Measurements from ENCODE around the gene PCDHGA3.
"Not testable (repeated sequence)": the region's sequence is repeated elsewhere in the genome, so short reads cannot be mapped to it uniquely, and the experiment has no call there.

Gene PCDHGA3

DNA sequence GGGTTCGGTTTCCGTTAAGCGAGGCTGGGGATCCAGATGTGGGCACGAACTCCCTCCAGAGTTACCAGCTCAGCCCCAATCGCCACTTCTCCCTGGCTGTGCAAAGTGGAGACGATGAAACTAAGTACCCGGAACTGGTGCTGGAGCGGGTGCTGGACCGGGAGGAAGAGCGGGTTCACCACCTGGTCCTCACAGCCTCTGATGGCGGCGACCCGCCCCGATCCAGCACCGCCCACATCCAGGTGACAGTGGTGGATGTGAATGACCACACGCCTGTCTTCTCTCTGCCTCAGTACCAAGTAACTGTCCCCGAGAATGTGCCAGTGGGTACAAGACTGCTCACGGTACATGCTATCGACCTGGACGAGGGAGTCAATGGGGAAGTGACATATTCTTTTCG, 39.7 kb downstream of the PCDHGA3 start:
- DNase-seq = no peak

DNA sequence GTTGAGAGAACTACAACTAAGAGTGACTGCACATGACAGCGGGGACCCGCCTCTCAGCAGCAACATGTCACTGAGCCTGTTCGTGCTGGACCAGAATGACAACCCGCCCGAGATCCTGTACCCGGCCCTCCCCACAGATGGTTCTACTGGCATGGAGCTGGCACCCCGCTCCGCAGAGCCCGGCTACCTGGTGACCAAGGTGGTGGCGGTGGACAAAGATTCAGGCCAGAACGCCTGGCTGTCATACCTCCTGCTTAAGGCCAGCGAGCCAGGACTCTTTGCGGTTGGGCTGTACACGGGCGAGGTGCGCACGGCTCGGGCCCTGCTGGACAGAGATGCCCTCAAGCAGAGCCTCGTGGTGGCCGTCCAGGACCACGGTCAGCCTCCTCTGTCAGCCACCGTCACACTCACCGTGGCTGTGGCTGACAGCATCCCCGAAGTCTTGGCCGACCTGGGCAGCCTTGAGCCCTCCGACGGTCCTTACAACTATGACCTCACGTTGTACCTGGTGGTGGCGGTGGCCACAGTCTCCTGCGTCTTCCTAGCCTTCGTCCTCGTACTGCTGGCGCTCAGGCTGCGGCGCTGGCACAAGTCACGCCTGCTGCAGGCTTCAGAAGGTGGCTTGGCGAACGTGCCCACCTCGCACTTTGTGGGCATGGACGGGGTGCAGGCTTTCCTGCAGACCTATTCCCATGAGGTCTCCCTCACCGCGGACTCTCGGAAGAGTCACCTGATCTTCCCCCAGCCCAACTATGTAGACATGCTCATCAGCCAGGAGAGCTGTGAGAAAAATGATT, 41.0 kb downstream of the PCDHGA3 start:
- DNase-seq = no peak

DNA sequence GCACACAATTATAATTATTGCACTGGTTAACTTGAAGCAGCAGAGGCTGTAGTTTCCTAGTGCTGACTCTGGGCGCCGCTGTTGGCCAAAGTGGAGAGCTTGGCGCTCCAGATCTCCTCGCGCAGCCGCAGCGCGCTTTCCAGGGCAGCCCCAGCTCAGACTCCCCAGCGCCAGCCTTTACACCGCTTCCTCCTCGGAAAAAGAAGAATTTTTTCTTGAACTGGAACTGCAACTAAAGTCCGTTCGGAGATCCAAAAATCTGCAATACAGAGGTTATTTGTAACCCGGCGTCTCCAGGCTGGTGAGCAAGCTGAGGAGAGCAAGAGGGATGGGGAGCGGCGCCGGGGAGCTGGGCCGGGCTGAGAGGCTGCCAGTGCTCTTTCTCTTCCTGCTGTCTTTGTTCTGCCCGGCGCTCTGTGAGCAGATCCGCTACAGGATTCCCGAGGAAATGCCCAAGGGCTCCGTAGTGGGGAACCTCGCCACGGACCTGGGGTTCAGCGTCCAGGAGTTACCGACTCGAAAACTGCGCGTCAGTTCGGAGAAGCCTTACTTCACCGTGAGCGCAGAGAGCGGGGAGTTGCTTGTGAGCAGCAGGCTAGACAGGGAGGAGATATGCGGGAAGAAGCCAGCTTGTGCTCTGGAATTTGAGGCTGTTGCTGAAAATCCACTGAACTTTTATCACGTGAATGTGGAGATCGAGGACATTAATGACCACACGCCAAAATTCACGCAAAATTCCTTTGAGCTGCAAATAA, 44.1 kb downstream of the PCDHGA3 start, which contains the start of gene PCDHGB4:
Gene PCDHGB4, plus strand, starts transcription at position 142 of the 755 bp plus-strand sequence. Its CDS starts 187 bp downstream, at position 329.
- DNase-seq = peak; percentile 44

DNA sequence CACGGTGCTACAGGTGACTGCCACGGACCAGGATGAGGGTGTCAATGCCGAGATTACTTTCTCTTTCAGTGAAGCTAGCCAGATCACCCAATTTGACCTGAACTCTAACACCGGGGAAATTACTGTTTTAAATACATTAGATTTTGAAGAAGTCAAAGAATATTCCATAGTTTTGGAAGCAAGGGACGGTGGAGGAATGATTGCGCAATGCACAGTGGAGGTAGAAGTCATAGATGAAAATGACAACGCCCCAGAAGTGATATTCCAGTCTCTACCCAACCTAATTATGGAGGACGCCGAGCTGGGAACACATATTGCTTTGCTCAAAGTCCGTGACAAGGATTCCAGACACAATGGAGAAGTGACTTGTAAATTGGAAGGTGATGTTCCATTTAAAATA, 45.0 kb downstream of the PCDHGA3 start:
- DNase-seq = no peak

DNA sequence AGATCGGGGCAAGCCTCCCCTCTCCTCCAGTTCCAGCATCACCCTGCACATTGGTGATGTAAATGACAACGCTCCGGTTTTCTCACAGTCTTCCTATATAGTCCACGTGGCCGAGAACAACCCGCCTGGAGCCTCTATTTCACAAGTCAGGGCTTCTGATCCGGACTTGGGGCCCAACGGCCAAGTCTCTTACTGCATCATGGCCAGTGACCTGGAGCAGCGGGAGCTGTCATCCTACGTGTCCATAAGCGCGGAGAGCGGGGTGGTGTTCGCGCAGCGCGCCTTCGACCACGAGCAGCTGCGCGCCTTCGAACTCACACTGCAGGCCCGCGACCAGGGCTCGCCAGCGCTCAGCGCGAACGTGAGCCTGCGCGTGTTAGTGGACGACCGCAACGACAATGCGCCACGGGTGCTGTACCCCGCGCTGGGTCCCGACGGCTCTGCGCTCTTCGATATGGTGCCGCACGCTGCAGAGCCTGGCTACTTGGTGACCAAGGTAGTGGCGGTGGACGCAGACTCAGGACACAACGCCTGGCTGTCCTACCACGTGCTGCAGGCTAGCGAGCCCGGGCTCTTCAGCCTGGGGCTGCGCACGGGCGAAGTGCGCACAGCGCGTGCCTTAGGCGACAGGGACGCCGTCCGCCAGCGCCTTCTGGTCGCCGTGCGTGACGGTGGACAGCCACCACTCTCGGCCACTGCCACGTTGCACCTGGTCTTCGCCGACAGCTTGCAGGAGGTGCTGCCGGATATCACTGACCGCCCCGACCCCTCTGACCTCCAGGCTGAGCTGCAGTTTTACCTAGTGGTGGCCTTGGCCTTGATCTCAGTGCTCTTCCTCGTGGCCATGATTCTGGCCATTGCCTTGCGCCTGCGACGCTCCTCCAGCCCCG, 45.8 kb downstream of the PCDHGA3 start:
- no peak for DNase-seq

DNA sequence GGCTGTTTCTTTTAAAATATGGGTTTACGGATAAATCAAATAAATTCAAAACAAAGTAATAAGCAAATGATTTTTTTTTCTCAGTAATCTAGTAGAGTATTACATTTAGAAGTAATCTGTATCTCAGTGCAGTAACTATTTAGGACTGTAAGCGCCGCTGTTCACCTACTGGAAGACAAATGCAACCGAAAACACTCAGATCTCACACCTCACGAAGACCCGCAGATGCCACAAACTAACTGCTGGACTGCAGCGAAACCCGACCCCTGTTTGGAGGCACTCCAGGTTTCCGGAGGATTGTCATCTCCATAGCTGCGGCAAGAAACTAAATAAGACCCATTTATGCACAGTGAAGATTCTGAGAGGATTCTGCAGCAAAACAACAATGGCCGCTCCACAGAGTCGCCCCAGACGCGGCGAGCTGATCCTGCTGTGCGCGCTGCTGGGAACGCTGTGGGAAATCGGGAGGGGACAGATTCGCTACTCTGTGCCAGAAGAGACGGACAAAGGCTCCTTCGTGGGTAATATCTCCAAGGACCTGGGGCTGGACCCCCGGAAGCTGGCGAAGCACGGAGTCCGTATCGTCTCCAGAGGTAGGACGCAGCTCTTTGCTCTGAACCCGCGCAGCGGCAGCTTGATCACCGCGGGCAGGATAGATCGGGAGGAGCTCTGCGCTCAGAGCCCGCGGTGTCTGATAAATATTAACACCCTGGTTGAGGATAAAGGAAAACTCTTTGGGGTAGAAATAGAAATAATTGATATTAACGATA, 49.0 kb downstream of the PCDHGA3 start, which contains the start of gene PCDHGA8:
Gene PCDHGA8, plus strand, starts transcription at position 205 of the 770 bp plus-strand sequence. Its CDS starts 181 bp downstream, at position 386.
- no peak for DNase-seq

DNA sequence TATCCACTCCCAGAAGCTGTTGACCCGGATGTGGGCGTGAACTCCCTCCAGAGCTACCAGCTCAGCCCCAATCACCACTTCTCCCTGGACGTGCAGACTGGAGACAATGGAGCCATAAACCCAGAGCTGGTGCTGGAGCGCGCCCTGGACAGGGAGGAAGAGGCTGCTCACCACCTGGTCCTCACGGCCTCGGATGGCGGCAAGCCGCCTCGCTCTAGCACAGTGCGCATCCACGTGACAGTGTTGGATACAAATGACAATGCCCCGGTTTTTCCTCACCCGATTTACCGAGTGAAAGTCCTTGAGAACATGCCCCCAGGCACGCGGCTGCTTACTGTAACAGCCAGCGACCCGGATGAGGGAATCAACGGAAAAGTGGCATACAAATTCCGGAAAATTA, 49.6 kb downstream of the PCDHGA3 start:
- no peak for DNase-seq

DNA sequence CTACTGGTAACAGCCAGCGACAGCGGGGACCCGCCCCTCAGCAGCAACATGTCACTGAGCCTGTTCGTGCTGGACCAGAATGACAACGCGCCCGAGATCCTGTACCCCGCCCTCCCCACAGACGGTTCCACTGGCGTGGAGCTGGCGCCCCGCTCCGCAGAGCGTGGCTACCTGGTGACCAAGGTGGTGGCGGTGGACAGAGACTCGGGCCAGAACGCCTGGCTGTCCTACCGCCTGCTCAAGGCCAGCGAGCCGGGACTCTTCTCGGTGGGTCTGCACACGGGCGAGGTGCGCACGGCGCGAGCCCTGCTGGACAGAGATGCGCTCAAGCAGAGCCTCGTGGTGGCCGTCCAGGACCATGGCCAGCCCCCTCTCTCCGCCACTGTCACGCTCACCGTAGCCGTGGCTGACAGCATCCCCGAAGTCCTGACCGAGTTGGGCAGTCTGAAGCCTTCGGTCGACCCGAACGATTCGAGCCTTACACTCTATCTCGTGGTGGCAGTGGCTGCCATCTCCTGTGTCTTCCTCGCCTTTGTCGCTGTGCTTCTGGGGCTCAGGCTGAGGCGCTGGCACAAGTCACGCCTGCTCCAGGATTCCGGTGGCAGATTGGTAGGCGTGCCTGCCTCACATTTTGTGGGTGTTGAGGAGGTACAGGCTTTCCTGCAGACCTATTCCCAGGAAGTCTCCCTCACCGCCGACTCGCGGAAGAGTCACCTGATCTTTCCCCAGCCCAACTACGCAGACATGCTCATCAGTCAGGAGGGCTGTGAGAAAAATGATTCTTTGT, 51.0 kb downstream of the PCDHGA3 start:
- not testable (repeated sequence) for DNase-seq

Data from EL (cell line).